Activated T-cell treated with anti-CD3 and anti-CD28 coated beads, Interleukin-2, amount 50 U/mL, for 72 hours (primary cell): ENCODE results near the gene TTBK1. TPM values are rescaled to one million over a fixed set of nuclear protein-coding genes. Genes with fewer than 3 reads are reported as not detected.

Source experiments
- ATAC-seq, 2 donors: fragments of 150-1000 bp; cut with Tn5 transposase; replicated peaks in 1 of 2; 2 replicates each; pipeline ENCODE4 v1.10.0; 2021; ENCODE audit warnings: moderate library complexity in 2 of 2, mild to moderate bottlenecking in 1 of 2
- DNase-seq, 2 donors: peaks; one replicate each; pipeline ENCODE4 v3.0.0; 2021 to 2022; ENCODE audit warnings: mixed read lengths in 1 of 2
- H3K27ac Mint-ChIP-seq: one replicate; pipeline ENCODE4 v1.8.0; 2022; ENCODE audit warnings: mild to moderate bottlenecking, moderate library complexity, mixed read lengths
- H3K27me3 Mint-ChIP-seq: one replicate; pipeline ENCODE4 v1.8.0; 2022; ENCODE audit warnings: low read depth, mixed read lengths
- H3K36me3 Mint-ChIP-seq, 2 donors: one replicate each; pipeline ENCODE4 v1.8.0; 2022; ENCODE audit warnings: mixed read lengths in 2 of 2, mild to moderate bottlenecking in 1 of 2; ENCODE audit not compliant: insufficient read depth in 2 of 2
- H3K4me1 Mint-ChIP-seq: one replicate; pipeline ENCODE4 v1.8.0; 2022; ENCODE audit warnings: low read depth, mixed read lengths
- H3K4me3 Mint-ChIP-seq, 2 donors: one replicate each; pipeline ENCODE4 v1.8.0; 2022; ENCODE audit warnings: mild to moderate bottlenecking in 2 of 2, mixed read lengths in 2 of 2, moderate library complexity in 2 of 2
- H3K9me3 Mint-ChIP-seq, 2 donors: one replicate each; pipeline ENCODE4 v1.8.0; 2022; ENCODE audit warnings: mixed read lengths in 2 of 2
- total RNA-seq, 2 donors: library from RNA; stranded (reverse); gene quantifications; one replicate each; pipeline ENCODE4 v1.2.3, GENCODE V29; 2022

The TTBK1 gene
- 1 to 10 TPM; 1.1 to 1.2 TPM for total RNA-seq

DNA sequence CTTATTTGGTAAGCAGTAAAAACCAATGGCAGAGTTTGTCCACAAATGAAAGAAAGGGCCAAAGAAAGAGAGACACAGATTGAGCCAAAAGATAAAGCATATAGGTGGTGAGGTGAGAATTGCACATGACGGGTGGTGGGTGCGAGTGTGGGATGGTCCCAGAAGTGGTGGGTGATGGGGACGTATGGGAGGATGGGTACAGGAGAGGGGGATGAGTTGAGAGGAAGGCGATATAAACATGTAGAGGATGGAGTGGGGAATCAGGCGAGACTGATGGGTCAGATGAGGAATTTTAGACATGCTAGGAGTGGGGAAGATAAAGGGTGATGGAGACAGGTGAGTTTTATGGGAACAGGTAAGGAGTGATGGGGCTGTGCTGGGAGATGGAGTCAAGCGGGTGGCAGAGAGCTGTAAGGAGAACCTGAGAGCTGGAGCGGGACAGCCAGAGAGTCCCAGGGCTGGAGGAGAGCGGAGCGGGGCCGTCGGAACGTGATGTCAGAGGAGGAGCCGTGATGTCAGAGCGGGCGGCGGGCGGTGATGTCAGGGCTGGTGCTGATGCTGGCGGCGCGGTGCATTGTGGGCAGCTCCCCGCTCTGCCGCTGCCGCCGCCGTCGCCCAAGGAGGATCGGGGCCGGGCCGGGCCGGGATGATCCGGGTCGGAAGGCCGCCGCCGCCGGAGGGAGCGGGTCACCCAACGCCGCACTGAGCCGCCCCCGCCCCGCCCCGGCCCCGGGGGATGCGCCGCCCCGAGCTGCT is at the start of gene TTBK1:
Gene TTBK1, plus strand, starts transcription at position 574 of the 756 bp plus-strand sequence. CDS start 3,180 bp downstream, outside the sequence.
- Mint-ChIP-seq H3K27me3 (peaks cover 14% of the 10 kb centered on the region), H3K36me3 (peaks cover 0 to 1% of the 10 kb centered on the region in 2 donors), H3K27ac (no peak within 1 kb of the TSS), H3K4me3 (no peak within 1 kb of the TSS), H3K9me3 (peaks cover 0 to 4% of the 10 kb centered on the region in 2 donors), H3K4me1 (peaks cover 28% of the 10 kb centered on the region)
- DNase-seq (peak; percentile 41 to 43), ATAC-seq (peak; percentile 5 to 7)

- DNase-seq (no peak), ATAC-seq (no peak)
- no peaks in the 10 kb centered on the region for H3K27me3 Mint-ChIP-seq
- peaks cover 2 to 13% of the 10 kb centered on the region in 2 donors for H3K36me3 Mint-ChIP-seq
- H3K4me1 Mint-ChIP-seq = no peaks in the 10 kb centered on the region
- H3K9me3 Mint-ChIP-seq = no peaks in the 10 kb centered on the region
- no peak overlapping the region for H3K27ac Mint-ChIP-seq
- no peak overlapping the region for H3K4me3 Mint-ChIP-seq
Observed at GRCh38 chr6:43193929-43194328, 49.4 kb upstream of the TTBK1 start.

- Mint-ChIP-seq H3K27me3 (no peaks in the 10 kb centered on the region), H3K4me1 (no peaks in the 10 kb centered on the region), H3K9me3 (no peaks in the 10 kb centered on the region), H3K27ac (no peak overlapping the region), H3K4me3 (no peak overlapping the region), H3K36me3 (peaks cover 0 to 14% of the 10 kb centered on the region in 2 donors)
- DNase-seq (no peak), ATAC-seq (no peak)
Observed at GRCh38 chr6:43196337-43196736, 46.9 kb upstream of the TTBK1 start.

DNA sequence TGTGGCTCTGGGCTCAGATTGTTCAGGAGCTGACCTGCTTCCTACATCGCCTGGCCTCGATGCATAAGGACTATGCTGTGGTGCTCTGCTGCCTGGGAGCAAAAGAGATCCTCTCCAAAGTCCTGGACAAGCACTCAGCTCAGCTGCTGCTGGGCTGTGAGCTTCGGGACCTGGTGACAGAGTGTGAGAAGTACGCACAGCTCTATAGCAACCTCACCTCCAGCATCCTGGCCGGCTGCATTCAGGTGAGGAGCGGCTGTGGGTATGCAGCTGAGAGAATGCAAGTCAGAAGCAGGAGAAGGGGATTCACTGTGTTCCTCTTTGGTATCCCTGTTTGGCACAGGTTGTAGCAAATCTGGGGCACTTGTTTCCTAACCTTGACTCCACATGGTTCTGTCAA is 43.4 kb upstream of the TTBK1 start:
- Mint-ChIP-seq H3K27ac (no peak overlapping the region), H3K27me3 (no peaks in the 10 kb centered on the region), H3K4me3 (no peak overlapping the region), H3K36me3 (peaks cover 0 to 8% of the 10 kb centered on the region in 2 donors), H3K9me3 (no peaks in the 10 kb centered on the region), H3K4me1 (no peaks in the 10 kb centered on the region)
- DNase-seq = no peak
- no peak for ATAC-seq

GRCh38 chr6:43200541-43200940 is 42.7 kb upstream of the TTBK1 start:
- peaks cover 0 to 11% of the 10 kb centered on the region in 2 donors for H3K36me3 Mint-ChIP-seq
- DNase-seq = no peak
- no peaks in the 10 kb centered on the region for H3K9me3 Mint-ChIP-seq
- H3K27ac Mint-ChIP-seq = no peak overlapping the region
- H3K4me3 Mint-ChIP-seq = no peak overlapping the region
- no peaks in the 10 kb centered on the region for H3K27me3 Mint-ChIP-seq
- H3K4me1 Mint-ChIP-seq = no peaks in the 10 kb centered on the region
- ATAC-seq = no peak

- Mint-ChIP-seq H3K4me3 (no peak overlapping the region), H3K27me3 (no peaks in the 10 kb centered on the region), H3K27ac (no peak overlapping the region), H3K9me3 (no peaks in the 10 kb centered on the region), H3K4me1 (no peaks in the 10 kb centered on the region), H3K36me3 (peaks cover 0 to 5% of the 10 kb centered on the region in 2 donors)
- DNase-seq = no peak
- no peak for ATAC-seq
Observed at GRCh38 chr6:43202451-43202850, 40.8 kb upstream of the TTBK1 start.

DNA sequence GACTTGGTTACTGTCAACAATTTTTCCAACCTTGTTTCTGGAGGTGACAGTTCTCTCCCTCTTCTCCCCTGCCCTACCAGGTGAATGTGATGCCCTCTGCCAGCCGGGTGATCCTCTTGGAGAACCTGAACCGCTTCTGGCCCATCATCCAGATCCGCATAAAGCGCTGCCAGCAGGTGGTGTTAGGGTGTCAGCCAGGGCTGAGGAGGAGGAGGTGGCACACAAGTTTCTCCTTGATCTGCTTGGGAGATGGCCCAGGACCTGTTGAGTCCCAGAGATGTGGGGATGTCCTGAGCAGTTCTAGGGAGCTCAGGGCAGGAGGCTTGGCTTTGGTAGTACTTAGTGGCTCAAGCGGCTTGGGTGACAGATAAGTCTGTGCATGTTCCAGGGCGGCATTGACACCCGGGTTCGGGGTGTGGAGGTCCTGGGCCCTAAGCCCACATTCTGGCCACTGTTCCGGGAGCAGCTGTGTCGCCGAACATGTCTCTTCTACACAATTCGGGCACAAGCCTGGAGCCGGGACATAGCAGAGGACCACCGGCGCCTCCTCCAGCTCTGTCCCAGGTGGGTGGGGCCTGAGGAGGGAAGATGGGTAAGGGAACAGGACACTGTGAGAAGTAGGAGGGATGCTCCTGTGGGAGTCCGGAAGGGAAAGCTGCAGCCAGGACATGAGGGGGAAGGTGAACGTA is 40.1 kb upstream of the TTBK1 start:
- Mint-ChIP-seq H3K27me3 (no peaks in the 10 kb centered on the region), H3K4me1 (no peaks in the 10 kb centered on the region), H3K4me3 (no peak overlapping the region), H3K36me3 (peaks cover 0 to 5% of the 10 kb centered on the region in 2 donors), H3K9me3 (no peaks in the 10 kb centered on the region), H3K27ac (no peak overlapping the region)
- ATAC-seq = no peak
- DNase-seq = no peak

DNA sequence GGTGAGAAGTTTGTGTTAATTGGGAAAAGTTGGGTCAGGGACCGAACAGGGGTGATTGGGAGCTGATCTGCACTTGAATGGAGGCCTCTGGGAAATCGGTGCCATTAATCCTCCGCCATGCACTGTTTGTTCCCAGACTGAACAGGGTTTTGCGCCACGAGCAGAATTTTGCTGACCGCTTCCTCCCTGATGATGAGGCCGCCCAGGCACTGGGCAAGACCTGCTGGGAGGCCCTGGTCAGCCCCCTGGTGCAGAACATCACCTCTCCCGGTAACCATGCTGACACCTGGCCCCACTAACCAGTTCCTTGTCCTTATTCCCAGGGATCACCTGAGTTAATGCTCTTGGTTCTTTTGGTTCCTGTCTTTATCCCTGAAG is 39.6 kb upstream of the TTBK1 start:
- H3K4me1 Mint-ChIP-seq = no peaks in the 10 kb centered on the region
- DNase-seq = no peak
- no peaks in the 10 kb centered on the region for H3K27me3 Mint-ChIP-seq
- H3K27ac Mint-ChIP-seq = no peak overlapping the region
- H3K4me3 Mint-ChIP-seq = no peak overlapping the region
- peaks cover 0 to 5% of the 10 kb centered on the region in 2 donors for H3K36me3 Mint-ChIP-seq
- H3K9me3 Mint-ChIP-seq = no peaks in the 10 kb centered on the region
- ATAC-seq = no peak

DNA sequence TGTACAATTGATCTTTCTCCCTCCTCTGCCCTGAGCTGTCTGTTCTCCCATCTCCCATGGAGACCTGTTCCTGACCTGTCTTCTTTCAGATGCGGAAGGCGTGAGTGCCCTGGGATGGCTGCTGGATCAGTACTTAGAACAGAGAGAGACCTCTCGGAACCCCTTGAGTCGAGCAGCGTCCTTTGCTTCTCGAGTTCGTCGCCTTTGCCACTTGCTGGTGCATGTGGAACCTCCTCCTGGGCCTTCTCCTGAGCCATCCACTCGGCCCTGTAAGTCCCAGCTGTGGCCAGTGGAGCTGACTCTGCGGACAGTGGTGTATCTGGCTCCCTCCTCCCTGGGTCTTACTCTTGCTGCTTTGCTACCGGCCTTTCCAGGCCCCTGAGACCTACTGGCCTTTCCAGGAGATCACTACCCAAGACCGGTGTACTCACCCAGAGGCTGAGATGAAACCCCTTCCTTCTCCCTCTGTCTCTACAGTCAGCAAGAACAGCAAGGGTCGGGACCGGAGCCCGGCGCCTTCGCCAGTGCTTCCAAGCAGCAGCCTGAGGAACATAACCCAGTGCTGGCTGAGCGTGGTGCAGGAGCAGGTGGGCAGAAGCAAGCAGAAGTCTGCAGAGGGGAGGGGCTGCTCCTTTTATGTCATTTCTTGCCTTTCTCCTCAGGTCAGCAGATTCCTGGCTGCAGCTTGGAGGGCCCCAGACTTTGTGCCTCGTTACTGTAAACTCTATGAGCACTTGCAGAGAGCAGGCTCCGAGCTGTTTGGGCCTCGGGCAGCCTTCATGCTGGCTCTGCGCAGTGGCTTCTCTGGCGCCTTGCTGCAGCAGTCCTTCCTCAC is 38.8 kb upstream of the TTBK1 start:
- DNase-seq = no peak
- H3K4me3 Mint-ChIP-seq = no peak overlapping the region
- no peaks in the 10 kb centered on the region for H3K4me1 Mint-ChIP-seq
- H3K27me3 Mint-ChIP-seq = no peaks in the 10 kb centered on the region
- H3K36me3 Mint-ChIP-seq = peaks cover 0 to 5% of the 10 kb centered on the region in 2 donors
- H3K27ac Mint-ChIP-seq = no peak overlapping the region
- H3K9me3 Mint-ChIP-seq = no peaks in the 10 kb centered on the region
- no peak for ATAC-seq

DNA sequence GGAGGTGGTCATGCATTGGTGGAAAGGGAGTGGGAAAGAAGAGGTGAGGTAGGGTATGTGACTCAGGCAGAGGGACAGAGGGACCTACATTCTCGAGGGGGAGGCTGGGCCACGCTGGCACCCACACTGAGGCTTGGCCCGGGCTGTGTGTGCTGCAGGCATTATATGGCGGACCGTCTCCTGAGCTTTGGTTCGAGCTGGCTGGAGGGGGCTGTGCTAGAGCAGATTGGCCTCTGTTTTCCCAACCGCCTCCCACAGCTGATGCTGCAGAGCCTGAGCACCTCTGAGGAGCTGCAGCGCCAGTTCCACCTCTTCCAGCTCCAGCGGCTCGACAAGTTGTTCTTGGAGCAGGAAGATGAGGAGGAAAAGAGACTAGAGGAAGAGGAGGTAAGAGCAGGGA is 37.4 kb upstream of the TTBK1 start:
- Mint-ChIP-seq H3K9me3 (no peaks in the 10 kb centered on the region), H3K36me3 (peaks cover 0 to 5% of the 10 kb centered on the region in 2 donors), H3K4me1 (no peaks in the 10 kb centered on the region), H3K27me3 (no peaks in the 10 kb centered on the region), H3K4me3 (no peak overlapping the region), H3K27ac (no peak overlapping the region)
- ATAC-seq (no peak), DNase-seq (no peak)

- no peaks in the 10 kb centered on the region for H3K4me1 Mint-ChIP-seq
- no peaks in the 10 kb centered on the region for H3K9me3 Mint-ChIP-seq
- ATAC-seq (no peak), DNase-seq (no peak)
- no peak overlapping the region for H3K4me3 Mint-ChIP-seq
- no peaks in the 10 kb centered on the region for H3K27me3 Mint-ChIP-seq
- peaks cover 0 to 3% of the 10 kb centered on the region in 2 donors for H3K36me3 Mint-ChIP-seq
- no peak overlapping the region for H3K27ac Mint-ChIP-seq
Observed at GRCh38 chr6:43207286-43207685, 36.0 kb upstream of the TTBK1 start.

- Mint-ChIP-seq H3K36me3 (no peaks in the 10 kb centered on the region), H3K27ac (peak overlapping the region; percentile 12)
- no peak for ATAC-seq
Observed at GRCh38 chr6:43211955-43212354, 31.3 kb upstream of the TTBK1 start.

DNA sequence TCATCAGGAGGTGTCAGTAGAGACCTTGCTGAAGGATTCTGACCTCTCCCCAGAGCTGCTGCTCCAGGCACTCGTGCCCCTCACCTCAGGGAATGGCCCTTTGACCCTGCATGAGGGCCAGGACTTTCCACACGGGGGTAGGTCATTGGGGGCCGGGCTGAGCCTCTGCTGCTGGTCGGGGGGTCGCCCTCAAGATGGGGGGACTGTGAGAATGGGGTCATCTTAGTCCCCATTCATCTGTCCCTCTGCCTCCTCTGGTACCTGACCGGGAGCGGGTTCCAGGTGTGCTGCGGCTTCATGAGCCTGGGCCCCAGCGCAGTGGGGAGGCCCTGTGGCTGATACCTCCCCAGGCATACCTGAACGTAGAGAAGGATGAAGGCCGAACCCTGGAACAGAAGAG is 29.9 kb upstream of the TTBK1 start:
- Mint-ChIP-seq H3K4me3 (no peak overlapping the region), H3K9me3 (no peaks in the 10 kb centered on the region), H3K27ac (no peak overlapping the region), H3K4me1 (no peaks in the 10 kb centered on the region), H3K27me3 (no peaks in the 10 kb centered on the region), H3K36me3 (peaks cover 0 to 3% of the 10 kb centered on the region in 2 donors)
- DNase-seq = no peak
- no peak for ATAC-seq

More at GRCh38 chr6:43211955-43212354, 31.3 kb upstream of the TTBK1 start:
- H3K27me3 Mint-ChIP-seq = no peaks in the 10 kb centered on the region
- H3K4me3 Mint-ChIP-seq = no peak overlapping the region
- no peak for DNase-seq
- H3K4me1 Mint-ChIP-seq = no peaks in the 10 kb centered on the region
- no peaks in the 10 kb centered on the region for H3K9me3 Mint-ChIP-seq
